NOMO-1 treated with dmso at 0.1 percent for 144 hours (cell line): ENCODE results near the gene ANKRD11.

ENCODE experiments used
- DNase-seq: peaks from one replicate; lab custom pipeline; 2025; ENCODE audit not compliant: unreplicated experiment; lab: John Stamatoyannopoulos, UW

The ANKRD11 gene

GRCh38 chr16:89490439-89491237 is at the start of gene ANKRD11:
ANKRD11 (minus strand) TSS chr16:89490561; CDS start chr16:89317019, 173,542 bp downstream.
- DNase-seq: peak; percentile 100

- DNase-seq: no peak
Observed at GRCh38 chr16:89538286-89538685, 47.9 kb upstream of the ANKRD11 start.

DNA sequence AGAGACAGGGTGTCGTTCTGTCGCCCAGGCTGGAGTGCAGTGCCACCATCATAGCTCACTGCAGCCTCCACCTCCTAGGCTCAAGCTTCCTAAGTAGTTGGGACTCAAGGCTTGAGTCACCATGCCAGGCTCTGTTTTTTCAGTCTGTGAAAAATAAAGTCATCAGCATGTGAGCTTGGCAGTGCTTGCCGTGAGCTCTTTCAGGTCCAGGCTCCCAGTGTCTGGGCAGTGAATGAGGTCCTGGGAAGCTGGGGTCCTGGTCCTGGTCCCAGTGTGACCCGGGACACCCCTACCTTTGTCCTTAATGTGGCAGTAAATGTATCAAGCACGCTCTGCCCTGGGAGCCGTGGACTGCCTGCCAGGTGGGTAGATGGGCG is 47.2 kb upstream of the ANKRD11 start:
- DNase-seq: no peak

GRCh38 chr16:89536886-89537548 is 46.7 kb upstream of the ANKRD11 start:
- no peak for DNase-seq

GRCh38 chr16:89536371-89536770 is 46.0 kb upstream of the ANKRD11 start:
- DNase-seq: no peak

DNA sequence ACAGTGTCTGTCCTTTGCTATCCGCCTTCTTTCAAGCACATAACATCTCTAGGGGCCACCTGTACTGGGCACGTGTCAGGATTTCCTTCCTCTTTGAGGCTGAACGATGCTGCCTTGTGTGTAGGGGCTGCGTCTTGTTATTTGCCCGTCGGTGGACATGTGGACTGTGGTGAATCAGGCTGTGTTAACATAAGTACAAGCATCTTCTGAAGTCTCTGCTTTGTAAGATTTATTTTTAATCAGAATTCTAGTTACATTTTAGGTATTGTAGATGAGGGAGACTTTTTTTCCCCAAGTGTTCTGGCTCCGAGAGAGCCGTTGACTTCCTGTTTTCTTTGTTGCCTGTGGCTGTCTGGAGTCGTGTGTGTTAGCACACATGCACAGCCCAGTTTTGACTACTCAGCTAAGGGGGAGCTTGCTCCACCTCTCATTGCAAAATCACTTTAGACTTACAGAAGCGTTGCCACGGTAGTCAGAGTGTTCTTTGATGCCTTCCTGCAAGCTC is 43.9 kb upstream of the ANKRD11 start:
- DNase-seq: peak; percentile 96

DNA sequence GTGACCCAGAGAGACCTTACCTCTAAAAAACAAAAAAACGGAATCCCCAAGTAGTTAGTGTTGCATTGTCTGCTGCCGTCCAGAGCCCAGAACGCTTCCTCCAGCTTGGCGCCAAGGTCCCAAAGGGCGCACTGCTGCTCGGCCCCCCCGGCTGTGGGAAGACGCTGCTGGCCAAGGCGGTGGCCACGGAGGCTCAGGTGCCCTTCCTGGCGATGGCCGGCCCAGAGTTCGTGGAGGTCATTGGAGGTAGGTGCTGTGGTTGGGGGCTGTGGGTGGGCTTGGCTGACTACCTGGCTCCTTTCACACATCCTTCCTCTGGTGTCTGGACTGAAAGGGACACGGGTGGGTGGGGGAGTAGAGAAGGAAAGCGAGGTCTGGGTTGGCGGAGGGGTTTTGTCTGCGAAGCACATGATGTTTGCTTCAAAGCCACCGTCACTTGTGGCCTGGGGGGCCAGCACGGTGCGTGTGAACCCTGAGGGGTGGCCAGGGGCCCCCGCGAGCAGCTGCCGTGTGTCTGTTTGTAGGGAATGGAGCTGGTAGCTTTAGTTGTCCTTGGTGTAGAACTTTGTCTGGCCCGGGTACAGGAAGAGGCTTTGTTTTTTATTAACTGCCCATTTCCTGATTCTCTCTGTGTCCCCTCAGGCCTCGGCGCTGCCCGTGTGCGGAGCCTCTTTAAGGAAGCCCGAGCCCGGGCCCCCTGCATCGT is 41.6 kb upstream of the ANKRD11 start:
- no peak for DNase-seq

DNA sequence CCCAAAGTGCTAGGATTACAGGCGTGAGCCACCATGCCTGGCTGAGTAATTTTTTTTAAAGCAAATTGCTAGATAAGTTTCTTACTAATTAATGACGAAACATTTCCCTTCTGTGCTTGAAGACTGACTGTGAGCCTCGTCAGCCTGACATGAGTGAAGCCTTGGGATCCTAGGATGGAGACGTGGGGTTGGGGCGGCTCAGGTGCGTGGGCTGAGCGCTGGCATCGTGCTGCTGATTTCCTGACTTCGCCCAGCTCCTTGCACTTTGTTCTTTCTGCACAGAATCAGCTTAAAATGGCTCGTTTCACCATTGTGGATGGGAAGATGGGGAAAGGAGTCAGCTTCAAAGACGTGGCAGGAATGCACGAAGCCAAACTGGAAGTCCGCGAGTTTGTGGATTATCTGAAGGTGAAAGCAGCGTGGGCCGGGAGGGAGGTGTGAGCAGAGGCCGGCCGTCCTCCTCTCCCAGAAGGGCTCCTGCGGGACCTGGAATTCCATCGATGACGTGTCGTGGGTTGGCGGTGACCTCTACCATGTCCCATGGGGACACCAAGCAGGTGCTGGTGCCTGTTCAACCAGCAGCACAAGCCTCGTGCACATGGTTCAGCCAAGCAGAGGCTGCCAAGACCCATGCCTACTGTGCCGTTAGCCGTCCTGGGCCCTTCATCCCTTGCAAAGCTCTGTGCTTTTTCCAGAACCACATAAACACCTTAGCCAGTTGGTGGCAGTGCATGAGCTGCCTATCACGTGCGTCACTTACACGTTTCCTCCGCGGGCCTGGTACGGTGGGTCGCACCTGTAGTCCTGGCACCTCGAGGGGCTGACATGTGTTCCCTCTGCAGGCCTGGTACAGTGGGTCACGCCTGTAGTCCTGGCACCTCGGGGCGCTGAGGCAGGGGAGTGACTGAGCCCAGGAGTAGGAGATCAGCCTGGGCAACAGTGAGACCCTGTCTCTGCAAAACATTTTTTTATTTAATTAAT is 40.3 kb upstream of the ANKRD11 start:
- DNase-seq: no peak

GRCh38 chr16:89529097-89529496 is 38.7 kb upstream of the ANKRD11 start:
- DNase-seq: no peak

- DNase-seq: no peak
Observed at GRCh38 chr16:89525146-89525913, 35.0 kb upstream of the ANKRD11 start.

DNA sequence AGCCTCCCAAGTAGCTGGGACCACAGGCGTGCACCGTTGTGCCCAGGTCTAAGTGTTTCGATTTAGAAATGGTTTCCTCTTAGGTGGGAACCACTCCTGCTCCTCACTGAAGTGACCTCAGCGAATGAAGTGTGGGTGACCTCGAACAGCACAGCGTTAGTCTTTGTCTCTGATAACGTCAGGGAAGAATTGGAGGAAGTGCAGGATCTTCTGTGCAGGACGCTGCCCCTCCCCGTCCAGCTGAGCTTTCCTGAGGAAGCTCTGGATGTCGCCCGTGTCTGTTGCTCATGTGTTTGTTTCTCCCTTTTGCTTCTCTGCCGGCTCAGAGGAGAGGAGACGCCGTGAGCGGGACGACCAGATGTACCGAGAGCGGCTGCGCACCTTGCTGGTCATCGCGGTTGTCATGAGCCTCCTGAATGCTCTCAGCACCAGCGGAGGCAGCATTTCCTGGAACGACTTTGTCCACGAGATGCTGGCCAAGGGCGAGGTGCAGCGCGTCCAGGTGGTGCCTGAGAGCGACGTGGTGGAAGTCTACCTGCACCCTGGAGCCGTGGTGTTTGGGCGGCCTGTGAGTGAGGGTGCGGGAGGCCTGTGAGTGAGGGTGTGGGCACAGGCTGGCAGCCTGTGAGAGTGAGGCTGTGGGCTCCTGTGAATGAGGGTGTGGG is 33.5 kb upstream of the ANKRD11 start:
- DNase-seq: no peak

DNA sequence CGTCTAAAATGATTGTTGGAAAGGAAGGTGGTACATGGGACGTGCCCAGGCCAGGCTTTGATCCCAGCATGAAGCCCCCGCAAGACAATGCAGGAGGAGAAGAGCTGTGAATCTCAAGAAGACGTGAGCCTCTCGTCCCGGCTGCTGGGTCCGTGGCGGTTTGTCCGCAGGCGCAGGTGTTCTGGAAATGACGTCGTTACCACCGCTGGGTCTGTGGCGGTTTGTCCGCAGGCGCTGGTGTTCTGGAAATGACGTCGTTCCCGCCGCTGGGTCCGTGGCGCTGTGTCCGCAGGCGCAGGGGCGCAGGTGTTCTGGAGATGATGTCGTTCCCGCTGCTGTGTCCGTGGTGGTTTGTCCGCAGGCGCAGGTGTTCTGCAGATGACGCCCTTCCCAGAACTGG is 31.9 kb upstream of the ANKRD11 start:
- DNase-seq: no peak

DNA sequence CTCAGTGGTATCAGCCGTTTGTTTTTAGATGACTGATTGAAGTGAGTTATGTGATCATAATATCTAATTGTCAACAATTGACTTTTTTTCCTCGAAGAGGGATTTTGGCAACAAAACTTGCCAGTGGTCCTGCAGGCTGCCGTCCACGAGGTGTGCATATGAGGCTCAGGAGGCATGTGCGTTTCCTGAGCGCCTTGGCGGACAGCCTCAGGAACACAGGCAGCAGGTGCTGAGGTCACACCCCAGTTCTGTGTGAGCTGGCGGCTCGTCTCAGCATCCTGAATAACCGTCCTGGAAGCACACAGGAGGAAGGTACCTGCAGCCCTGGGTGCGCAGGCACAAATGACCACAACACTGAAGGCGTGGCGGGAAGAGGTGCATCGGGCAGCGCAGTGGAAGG is 29.5 kb upstream of the ANKRD11 start:
- no peak for DNase-seq

DNA sequence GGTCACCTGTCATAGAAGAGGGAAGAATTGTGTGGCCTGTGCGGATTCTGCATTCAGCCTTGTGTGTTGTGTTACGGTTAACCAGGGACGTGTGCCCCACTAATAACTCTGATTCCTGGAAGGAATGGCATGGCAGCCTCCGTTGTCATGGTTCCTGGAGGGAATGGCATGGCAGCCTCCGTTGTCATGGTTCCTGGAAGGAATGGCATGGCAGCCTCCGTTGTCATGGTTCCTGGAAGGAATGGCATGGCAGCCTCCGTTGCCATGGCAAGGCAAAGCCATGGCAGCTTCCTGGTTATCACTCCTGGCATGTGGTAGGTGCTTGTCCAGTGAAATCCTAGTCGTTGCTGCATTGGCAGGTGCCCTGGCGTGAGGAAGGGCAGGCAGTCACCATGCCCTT is 26.8 kb upstream of the ANKRD11 start:
- DNase-seq: no peak

GRCh38 chr16:89512453-89512852 is 22.1 kb upstream of the ANKRD11 start:
- DNase-seq: no peak

GRCh38 chr16:89511374-89511773 is 21.0 kb upstream of the ANKRD11 start:
- DNase-seq: no peak

- DNase-seq: no peak
Observed at GRCh38 chr16:89510526-89510925, 20.2 kb upstream of the ANKRD11 start.

DNA sequence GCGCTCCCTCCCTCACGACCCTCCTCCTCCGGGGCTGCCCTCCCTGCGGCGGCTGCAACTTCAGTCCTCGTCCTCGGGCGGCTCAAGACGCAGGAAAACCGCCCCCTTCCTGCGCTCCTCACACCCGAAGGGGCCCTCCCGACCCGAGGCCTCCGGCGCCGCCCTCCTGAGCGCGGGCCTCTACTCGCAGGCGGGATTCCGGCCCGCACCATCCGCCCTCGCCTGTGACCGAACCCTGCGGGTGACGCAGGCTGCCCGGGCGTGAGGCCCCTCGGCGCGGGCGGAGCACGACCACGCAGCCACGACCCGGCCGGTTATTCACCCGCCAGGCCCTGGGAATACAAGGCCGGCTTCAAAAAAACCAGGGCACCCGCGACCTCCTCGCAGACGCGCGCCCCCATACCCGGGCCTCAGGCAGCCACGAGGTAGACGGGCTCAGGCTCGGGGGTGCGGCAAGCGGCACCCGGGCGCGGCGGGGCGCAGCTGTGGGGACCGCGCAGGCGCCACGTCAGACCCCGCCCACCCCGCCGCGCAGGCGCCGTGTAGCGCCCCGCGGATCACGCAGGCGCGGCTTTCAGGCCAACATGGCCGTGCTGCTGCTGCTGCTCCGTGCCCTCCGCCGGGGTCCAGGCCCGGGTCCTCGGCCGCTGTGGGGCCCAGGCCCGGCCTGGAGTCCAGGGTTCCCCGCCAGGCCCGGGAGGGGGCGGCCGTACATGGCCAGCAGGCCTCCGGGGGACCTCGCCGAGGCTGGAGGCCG is 17.7 kb upstream of the ANKRD11 start, which contains the start of gene SPG7:
Gene SPG7, plus strand, starts transcription at position 570 of the 757 bp plus-strand sequence. Its CDS starts 15 bp downstream, at position 585.
- peak; percentile 68 for DNase-seq
